Measurements from ENCODE around the gene UCHL1.
"Not testable (repeated sequence)": the region's sequence is repeated elsewhere in the genome, so short reads cannot be mapped to it uniquely, and the experiment has no call there.

Gene UCHL1

DNA sequence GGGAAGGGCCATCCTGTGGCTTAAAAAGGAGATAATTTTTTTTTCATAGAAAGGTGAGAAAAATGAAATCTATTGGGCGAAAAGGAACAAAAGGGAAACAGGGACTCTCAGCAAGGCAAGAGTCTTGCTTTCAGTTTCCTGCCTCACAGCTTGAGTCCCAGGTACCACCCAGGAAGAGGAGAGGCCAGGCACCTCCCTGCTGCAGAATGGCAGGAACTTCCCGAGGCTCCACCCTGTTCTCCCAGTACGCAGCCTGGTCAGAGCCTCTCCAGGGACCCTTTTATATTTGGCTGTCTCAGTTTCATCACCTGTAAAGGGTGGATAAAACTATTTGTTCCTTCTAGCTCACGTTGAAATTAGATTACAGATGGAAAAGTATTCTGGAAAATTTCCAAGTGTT lies 33.8 kb downstream of the UCHL1 start:
- no peak for DNase-seq (ENCODE audit: low spot score)

DNA sequence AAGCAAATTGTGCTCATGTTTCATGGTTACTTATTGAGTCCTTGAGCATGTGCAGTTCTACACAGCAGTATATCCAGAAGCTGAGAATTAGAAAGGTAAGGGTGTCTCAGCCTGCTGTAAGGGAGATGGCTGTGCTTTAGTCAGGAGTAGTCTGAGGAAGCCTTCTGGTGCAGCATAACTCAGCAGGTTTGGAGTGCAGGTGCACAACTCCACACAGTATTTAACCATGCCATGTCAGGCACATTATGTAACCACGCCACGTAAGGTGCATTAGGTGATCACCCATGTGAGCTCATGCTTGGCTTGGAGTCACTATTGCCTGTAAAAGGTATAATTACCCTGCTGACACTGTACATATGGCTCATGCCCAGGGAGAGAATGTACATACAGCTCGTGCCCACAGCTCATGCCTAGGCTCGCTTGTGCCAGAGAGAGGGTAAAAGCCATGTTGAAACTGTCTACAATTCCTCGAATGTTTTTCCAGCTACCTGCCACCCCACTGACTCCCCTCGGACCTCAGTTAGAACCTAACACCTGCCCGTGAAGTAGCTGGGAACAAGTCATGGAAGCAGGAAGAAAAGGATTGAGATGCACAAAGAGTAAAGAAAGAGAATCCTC lies 37.8 kb downstream of the UCHL1 start:
- no peak for DNase-seq (ENCODE audit: low spot score)

DNA sequence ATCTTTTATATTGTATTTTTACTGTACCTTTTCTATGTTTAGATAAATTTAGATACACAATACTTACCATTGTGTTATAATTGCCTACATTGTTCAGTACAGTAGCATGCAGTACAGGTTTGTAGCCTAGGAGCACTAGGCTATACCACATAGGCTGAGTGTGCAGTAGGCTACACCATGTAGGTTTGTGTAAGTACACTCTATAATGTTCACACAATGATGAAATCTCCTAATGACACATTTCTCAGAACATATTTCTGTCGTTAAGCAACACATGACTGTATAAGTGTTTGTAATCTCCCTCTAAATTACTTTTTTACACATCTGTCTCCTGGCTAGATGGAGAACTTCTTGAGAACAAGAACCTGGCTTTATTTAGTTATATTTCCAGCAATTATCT lies 40.3 kb downstream of the UCHL1 start:
- no peak for DNase-seq (ENCODE audit: low spot score)

DNA sequence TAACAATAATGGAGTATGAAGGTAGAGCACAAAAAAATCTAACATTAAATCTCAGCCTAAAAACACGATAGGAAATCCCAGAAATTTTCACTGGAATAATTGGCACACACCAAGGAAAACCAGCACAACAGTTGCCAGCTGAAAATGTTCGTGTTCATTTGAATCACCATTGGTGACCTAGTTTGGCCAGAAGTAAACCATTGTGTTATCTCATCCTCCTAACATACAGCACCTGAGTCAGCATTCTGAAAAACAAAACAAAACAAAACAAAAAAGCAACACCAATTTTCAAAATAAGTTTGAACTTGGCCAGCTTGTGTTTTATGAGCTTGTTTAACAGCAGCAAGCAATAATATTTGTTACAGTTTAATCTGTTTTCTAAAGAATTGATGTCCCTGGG lies 41.1 kb downstream of the UCHL1 start:
- peak; percentile 21 for DNase-seq (ENCODE audit: low spot score)

DNA sequence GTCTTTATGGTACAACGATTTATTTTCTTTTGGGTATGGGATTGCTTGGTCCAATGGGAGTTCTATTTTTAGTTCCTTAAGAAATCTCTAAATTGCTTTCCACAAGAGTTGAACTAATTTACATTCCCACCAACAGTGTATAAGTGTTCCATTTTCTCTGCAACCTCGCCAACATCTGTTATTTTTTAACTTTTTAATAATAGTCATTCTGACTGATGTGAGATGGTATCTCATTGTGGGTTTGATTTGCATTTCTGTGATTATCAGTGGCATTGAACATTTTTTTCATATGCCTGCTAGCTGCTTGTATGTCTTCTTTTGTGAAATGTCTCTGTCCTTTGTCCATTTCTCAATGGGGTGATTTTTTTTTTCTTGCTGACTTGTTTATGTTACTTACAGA lies 42.8 kb downstream of the UCHL1 start:
- no peak for DNase-seq (ENCODE audit: low spot score)

DNA sequence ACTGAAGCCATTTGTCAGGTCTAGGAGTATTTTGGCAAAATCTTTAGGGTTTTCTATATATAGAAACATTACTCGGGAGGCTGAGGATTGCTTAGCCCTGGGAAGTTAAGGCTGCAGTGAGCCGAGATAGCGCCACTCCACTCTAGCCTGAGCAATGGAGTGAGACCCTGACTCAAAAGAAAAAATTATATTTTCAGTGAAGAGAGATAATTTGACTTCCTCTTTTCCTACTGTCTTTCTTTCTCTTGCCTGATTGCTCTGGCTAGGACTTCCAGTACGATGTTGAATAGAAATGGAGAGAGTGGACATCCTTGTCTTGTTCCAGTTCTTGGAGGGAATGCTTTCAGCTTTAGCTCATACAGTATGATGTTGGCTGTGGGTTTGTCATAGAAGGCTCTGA lies 44.4 kb downstream of the UCHL1 start:
- DNase-seq (ENCODE audit: low spot score), result no peak

DNA sequence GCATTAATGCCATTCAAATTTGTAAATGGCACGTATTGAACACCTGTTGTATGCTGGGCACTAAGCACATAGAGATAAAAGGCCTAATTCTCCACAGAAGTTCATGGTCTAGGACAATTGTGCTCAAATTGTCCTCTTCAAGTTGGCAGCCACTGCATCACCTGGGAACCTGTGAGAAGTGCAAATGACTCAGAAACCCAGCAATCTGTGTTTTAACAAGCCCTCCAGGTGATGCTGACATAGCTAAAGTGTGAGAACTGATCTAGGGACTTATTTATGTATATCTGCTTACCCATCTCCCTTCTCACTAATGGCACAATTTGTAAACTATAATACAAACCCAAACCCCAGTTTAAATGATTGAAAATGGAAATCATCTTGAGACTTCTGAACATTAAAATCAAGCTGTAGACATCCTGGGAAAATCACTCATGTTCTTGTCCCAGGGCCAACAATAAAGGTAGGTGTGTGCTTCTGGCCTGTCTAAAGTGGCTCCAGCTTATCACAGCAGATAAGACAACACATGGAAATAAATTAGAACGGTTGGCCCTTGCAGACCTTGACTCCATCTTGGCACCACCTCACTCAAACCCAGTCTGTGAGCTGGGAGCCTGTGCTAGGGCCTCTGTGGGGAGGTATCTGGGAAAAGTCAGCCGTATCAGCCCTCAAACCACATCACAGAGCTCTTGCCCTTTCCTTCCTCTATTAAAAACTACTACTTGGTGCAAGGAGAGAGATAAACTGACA lies 46.8 kb downstream of the UCHL1 start:
- DNase-seq (ENCODE audit: low spot score), result no peak

DNA sequence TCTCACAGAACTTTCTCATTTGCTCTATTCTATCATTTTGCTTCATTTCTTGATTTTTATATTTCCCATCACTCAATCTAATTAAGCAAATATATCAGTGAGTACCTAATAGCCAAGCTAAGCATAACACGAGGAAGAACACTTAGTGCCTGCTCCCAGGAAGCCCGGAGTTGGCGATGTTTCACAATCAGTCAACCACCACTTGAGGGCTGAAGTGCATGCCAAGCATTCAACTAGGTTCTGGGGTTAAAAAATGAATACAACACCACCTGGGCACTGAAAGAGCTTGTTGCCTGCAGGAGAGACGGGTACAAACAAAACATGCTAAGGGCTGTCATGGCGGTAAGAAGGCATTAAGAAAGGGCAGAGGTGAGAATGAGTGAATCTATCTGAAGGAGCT lies 47.5 kb downstream of the UCHL1 start:
- DNase-seq (ENCODE audit: low spot score), result no peak

DNA sequence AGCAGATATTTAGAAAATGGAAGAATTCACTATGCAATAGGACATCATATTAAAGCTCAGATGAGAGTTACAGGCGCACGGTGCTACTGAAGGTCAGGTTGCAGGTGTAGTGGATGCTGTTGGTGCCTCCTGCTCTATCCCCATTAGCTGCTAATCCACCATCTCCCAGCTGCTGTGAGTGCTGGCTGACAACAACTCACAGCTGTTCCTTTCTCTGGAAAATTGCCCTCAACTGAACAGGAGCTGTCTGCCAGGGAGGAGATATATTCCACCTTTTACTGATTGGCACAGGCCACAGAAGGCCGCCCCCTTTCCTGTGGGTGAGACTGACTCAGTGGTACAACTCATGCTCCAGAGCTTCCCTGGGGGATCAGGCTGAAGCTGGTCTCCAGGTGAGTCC lies 48.7 kb downstream of the UCHL1 start:
- no peak for DNase-seq (ENCODE audit: low spot score)

DNA sequence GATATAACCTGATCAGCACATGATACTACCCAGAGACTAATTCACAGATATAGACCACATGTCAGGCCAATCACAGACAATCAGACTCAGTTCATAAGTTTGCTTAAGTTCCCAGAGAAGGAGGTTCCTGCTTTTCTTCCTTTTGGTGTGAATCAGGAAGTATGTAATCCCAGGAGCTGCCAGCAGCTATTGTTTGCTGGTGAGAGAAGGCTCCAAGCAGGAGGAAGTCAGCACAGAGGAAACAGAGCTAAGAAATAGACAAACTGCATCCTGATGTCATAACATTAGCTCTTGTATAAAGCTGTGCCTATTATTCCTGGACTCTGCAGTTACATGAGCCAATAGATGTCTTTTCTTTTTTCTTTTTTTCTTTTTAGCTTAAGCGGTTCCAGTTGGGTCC lies 50.9 kb downstream of the UCHL1 start:
- DNase-seq (ENCODE audit: low spot score), result peak; percentile 78

DNA sequence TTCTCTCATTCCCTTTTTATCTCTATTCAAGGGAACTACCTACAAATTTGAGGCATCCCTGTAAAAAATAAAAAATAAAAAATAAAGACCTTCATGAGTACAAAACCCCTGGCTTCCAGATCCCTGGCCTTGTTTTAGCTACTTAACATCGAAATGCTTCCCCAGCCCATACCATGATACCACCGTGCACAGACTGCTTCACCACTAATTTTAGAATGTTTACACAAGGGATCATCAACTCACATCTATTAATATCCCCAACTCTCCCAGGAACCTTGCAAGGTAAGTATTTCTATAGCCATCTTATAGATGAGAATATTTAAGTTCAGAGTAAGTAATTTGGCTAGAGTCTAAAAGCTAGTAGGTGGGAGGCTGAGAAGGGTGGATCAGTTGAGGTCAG lies 51.7 kb downstream of the UCHL1 start:
- no peak for DNase-seq (ENCODE audit: low spot score)

DNA sequence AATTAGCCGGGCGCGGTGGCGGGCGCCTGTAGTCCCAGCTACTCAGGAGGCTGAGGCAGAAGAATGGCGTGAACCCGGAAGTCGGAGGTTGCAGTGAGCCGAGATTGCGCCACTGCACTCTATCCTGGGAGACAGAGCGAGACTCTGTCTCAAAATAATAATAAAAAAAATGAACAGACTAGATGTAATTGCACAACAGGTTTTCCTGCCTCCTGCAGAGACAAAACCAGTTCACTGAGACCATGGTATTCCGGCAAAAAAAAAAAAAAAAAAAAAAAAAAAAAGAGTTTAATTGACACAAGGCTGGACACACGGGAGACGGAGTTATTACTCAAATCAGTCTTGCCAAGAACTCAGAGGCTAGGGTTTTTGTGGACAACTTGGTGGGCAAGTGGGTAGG lies 58.7 kb downstream of the UCHL1 start:
- not testable (repeated sequence) for DNase-seq (ENCODE audit: low spot score)

DNA sequence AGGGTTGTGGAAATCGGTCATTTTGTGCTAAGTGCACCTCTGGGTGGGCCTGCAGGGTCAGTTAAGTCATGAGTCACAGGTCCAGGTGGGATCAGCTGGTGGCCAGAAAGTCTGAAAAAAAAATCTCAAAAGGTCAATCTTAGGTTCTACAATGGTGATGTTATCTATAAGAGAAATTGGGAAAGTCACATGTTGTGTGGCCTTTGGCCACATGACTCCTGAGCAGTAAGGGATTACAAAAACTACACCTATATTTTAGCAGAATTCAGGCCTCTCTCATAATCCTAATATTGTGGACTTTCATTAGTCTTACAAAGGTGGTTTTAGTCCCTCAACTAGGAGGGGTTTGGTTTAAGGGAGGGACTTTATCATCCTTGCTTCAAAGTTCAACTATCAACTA lies 59.1 kb downstream of the UCHL1 start:
- DNase-seq (ENCODE audit: low spot score), result no peak
